Body of pancreas (tissue), 4 donors: ENCODE data around the gene TAS2R20.

Experiments used
- POLR2A ChIP-seq, 3 donors: fragments of 450-650 bp; IDR thresholded peaks; one replicate each; pipeline ENCODE4 v1.6.1; 2016; ENCODE audit warnings: antibody characterized with exemption in 3 of 3, mild to moderate bottlenecking in 2 of 3
- TF ChIP-seq, protein P1 (sequence below), 7 experiments: fragments of 450-650 bp in 4 of 7; fragments of 200-600 bp in 3 of 7; sonication (generic) in 3 of 7; IDR thresholded peaks; one replicate each; pipeline ENCODE4 v1.5.1; 2016 to 2019; ENCODE audit warnings: antibody characterized with exemption in 7 of 7

DNA sequence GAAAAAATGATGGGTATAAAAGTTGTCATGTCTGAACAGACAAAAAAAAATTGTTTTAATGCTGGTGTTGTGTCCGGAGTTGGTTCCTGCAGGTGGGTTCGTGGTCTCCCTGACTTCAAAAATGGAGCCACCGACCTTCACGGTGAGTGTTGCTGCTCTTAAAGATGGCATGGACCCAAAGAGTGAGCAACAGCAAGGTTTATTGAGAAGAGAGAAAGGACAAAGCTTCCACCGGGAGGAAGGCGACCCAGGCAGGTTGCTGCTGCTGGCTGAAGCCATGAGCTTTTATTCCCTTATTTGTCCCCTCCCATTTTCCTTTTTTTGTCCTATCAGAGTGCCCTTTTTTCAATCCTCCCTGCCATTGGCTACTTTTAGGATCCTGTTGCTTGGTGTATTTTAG, 33.2 kb upstream of the TAS2R20 start, which contains the start of gene TAS2R31:
- TF ChIP-seq, protein P1, sequence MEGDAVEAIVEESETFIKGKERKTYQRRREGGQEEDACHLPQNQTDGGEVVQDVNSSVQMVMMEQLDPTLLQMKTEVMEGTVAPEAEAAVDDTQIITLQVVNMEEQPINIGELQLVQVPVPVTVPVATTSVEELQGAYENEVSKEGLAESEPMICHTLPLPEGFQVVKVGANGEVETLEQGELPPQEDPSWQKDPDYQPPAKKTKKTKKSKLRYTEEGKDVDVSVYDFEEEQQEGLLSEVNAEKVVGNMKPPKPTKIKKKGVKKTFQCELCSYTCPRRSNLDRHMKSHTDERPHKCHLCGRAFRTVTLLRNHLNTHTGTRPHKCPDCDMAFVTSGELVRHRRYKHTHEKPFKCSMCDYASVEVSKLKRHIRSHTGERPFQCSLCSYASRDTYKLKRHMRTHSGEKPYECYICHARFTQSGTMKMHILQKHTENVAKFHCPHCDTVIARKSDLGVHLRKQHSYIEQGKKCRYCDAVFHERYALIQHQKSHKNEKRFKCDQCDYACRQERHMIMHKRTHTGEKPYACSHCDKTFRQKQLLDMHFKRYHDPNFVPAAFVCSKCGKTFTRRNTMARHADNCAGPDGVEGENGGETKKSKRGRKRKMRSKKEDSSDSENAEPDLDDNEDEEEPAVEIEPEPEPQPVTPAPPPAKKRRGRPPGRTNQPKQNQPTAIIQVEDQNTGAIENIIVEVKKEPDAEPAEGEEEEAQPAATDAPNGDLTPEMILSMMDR (IDR thresholded peaks at IDR 0.05), result no peak
- TF ChIP-seq POLR2A (IDR thresholded peaks at IDR 0.05), result no peak
